Naive B cell (primary cell): ENCODE measurements around the gene TBC1D16. TPM values are rescaled to one million over a fixed set of nuclear protein-coding genes. Genes with fewer than 3 reads are reported as not detected.
"Not testable (repeated sequence)": the region's sequence is repeated elsewhere in the genome, so short reads cannot be mapped to it uniquely, and the experiment has no call there.

Experiments used
- ATAC-seq, 2 donors: fragments of 150-1000 bp; cut with Tn5 transposase; 2 replicates each; pipeline ENCODE4 v1.10.0; 2021; ENCODE audit warnings: low read depth in 2 of 2, mild to moderate bottlenecking in 2 of 2, moderate library complexity in 2 of 2
- DNase-seq: peaks from one replicate; pipeline ENCODE4 v3.0.0; 2022
- H3K27ac Mint-ChIP-seq, 6 donors: one replicate each; pipeline ENCODE4 v1.8.0; 2020 to 2022; ENCODE audit warnings: mild to moderate bottlenecking in 6 of 6, mixed read lengths in 6 of 6, moderate library complexity in 5 of 6, inconsistent platforms in 2 of 6
- H3K27me3 Mint-ChIP-seq, 3 donors: one replicate each; pipeline ENCODE4 v1.8.0; 2021 to 2022; ENCODE audit warnings: mixed read lengths in 3 of 3, mild to moderate bottlenecking in 1 of 3
- H3K36me3 Mint-ChIP-seq, 2 donors: one replicate each; pipeline ENCODE4 v1.8.0; 2020 to 2022; ENCODE audit warnings: mixed read lengths in 2 of 2, inconsistent platforms in 1 of 2, mild to moderate bottlenecking in 1 of 2
- H3K4me1 Mint-ChIP-seq, 3 donors: one replicate each; pipeline ENCODE4 v1.8.0; 2020 to 2022; ENCODE audit warnings: mixed read lengths in 3 of 3, inconsistent platforms in 1 of 3, mild to moderate bottlenecking in 1 of 3, moderate library complexity in 1 of 3
- H3K4me3 Mint-ChIP-seq, 8 donors: one replicate each; pipeline ENCODE4 v1.8.0; 2020 to 2022; ENCODE audit warnings: mild to moderate bottlenecking in 8 of 8, mixed read lengths in 8 of 8, moderate library complexity in 8 of 8, inconsistent platforms in 2 of 8
- H3K9me3 Mint-ChIP-seq, 7 donors: one replicate each; pipeline ENCODE4 v1.8.0; 2020 to 2022; ENCODE audit warnings: mixed read lengths in 7 of 7, mild to moderate bottlenecking in 5 of 7, inconsistent platforms in 2 of 7, moderate library complexity in 1 of 7
- polyA plus RNA-seq, 6 donors: library from polyadenylated mRNA; unstranded; fragments of 300-500 nt; fragmentation: Illumina TruSeq; gene quantifications; one replicate each; pipeline ENCODE4 v1.2.3, GENCODE V29; 2021; ENCODE audit warnings: low read depth in 6 of 6

Gene TBC1D16
- polyA plus RNA-seq, 6 donors from 2014 or later = 0.31 to 2.6 (median 1.4) TPM; not detected in 1

- no peak for ATAC-seq
- DNase-seq = no peak
- Mint-ChIP-seq H3K4me3 (no peak overlapping the region), H3K9me3 (peaks cover 0 to 3% (median 0%) of the 10 kb centered on the region in 7 donors), H3K4me1 (no peaks in the 10 kb centered on the region), H3K27me3 (peaks cover 0 to 9% (median 0%) of the 10 kb centered on the region in 3 donors), H3K36me3 (no peaks in the 10 kb centered on the region), H3K27ac (no peak overlapping the region)
Measured at GRCh38 chr17:80065478-80066170, 30.0 kb upstream of the TBC1D16 start.

GRCh38 chr17:80064696-80065095 lies 29.0 kb upstream of the TBC1D16 start:
- DNase-seq (no peak), ATAC-seq (no peak)
- Mint-ChIP-seq H3K27ac (peak overlapping the region in 1 of 6 donors; percentile 64), H3K4me1 (no peaks in the 10 kb centered on the region), H3K36me3 (no peaks in the 10 kb centered on the region), H3K27me3 (peaks cover 0 to 5% (median 0%) of the 10 kb centered on the region in 3 donors), H3K4me3 (no peak overlapping the region), H3K9me3 (peaks cover 0 to 3% (median 0%) of the 10 kb centered on the region in 7 donors)

- H3K36me3 Mint-ChIP-seq = no peaks in the 10 kb centered on the region
- H3K9me3 Mint-ChIP-seq = peaks cover 0 to 3% (median 0%) of the 10 kb centered on the region in 7 donors
- DNase-seq (no peak), ATAC-seq (no peak)
- peak overlapping the region in 1 of 6 donors; percentile 64 for H3K27ac Mint-ChIP-seq
- peak overlapping the region in 1 of 8 donors; percentile 29 for H3K4me3 Mint-ChIP-seq
- no peaks in the 10 kb centered on the region for H3K27me3 Mint-ChIP-seq
- H3K4me1 Mint-ChIP-seq = no peaks in the 10 kb centered on the region
Measured at GRCh38 chr17:80063830-80064585, 28.3 kb upstream of the TBC1D16 start.

DNA sequence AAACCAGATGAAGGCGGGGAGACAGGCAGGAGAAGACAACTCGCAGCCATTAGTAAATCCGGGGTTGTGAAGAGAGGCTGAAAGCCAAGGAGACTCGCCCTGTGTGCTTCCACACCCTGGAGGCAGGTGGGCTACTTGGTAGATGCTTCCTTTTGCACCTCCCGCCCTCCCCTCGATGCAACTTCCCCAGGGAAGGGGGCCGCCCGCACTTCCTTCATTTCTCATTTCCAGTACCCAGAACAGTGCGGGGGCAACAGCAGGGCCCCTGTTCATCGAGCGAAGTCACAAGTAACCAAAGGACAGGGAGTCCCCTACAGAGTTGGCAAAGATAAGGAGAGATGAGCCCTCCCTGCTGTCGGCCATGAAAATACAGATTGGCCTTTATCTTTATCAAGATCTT lies 25.7 kb upstream of the TBC1D16 start:
- Mint-ChIP-seq H3K4me3 (no peak overlapping the region), H3K27me3 (no peaks in the 10 kb centered on the region), H3K9me3 (peaks cover 0 to 1% (median 0%) of the 10 kb centered on the region in 7 donors), H3K27ac (no peak overlapping the region), H3K36me3 (no peaks in the 10 kb centered on the region), H3K4me1 (no peaks in the 10 kb centered on the region)
- DNase-seq (no peak), ATAC-seq (no peak)

DNA sequence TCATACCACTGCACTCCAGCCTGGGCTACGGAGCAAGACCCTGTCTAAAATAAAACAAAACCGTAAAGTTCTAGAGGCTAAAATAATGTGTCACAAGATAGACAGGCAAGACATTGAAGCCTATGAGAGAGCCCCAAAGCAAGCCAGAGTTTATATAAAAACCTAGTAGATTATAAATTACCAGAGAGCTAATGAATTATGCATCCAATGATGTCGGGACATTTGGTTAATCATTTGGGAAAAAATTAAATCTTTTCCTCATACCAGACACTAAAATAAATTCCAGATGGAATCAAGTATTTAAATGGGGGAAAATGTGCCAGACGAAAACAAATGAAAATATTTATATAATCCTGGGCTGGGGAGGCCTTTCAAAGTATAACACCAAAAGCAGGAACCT lies 25.0 kb upstream of the TBC1D16 start:
- DNase-seq (no peak), ATAC-seq (no peak)
- H3K4me3 Mint-ChIP-seq = no peak overlapping the region

DNA sequence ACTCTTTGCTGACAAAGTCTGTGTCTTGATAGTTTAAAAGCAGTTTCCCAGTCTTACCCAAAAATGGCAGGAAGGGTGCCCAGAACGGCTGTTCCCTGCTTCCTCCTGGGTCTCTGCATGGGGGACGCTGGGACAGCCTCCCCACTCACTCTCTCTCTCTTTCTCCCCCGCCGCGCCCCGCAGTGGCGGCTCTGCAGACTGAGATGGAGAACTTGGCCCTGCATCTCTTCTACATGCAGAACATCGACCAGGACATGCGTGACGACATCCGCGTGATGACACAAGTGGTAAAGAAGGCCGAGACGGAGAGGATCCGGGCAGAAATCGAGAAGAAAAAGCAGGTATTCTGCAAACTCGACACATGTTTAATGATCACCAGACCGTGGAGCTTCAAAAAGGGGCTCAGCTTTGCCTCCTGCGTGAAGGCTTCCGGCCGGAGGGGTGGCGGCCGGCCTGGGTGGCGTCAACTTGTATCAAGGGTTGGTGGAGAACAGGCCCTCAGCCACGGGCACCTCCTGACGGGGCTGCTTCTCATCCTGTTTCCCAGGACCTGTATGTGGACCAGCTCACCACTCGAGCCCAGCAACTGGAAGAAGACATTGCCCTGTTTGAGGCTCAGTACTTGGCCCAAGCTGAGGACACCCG lies 22.8 kb upstream of the TBC1D16 start:
- no peaks in the 10 kb centered on the region for H3K36me3 Mint-ChIP-seq
- no peaks in the 10 kb centered on the region for H3K27me3 Mint-ChIP-seq
- no peak for ATAC-seq
- DNase-seq = no peak
- no peak overlapping the region for H3K27ac Mint-ChIP-seq
- H3K4me1 Mint-ChIP-seq = no peaks in the 10 kb centered on the region
- H3K9me3 Mint-ChIP-seq = peaks cover 0 to 1% (median 0%) of the 10 kb centered on the region in 7 donors
- H3K4me3 Mint-ChIP-seq = no peak overlapping the region

More for the DNA sequence above, 25.0 kb upstream of the TBC1D16 start:
- Mint-ChIP-seq H3K27me3 (no peaks in the 10 kb centered on the region), H3K36me3 (no peaks in the 10 kb centered on the region), H3K9me3 (peaks cover 0 to 1% (median 0%) of the 10 kb centered on the region in 7 donors), H3K4me1 (no peaks in the 10 kb centered on the region), H3K27ac (peak overlapping the region in 1 of 6 donors; percentile 66)

GRCh38 chr17:80055597-80055996 lies 19.9 kb upstream of the TBC1D16 start:
- H3K27me3 Mint-ChIP-seq = peaks cover 0 to 14% (median 4%) of the 10 kb centered on the region in 3 donors

DNA sequence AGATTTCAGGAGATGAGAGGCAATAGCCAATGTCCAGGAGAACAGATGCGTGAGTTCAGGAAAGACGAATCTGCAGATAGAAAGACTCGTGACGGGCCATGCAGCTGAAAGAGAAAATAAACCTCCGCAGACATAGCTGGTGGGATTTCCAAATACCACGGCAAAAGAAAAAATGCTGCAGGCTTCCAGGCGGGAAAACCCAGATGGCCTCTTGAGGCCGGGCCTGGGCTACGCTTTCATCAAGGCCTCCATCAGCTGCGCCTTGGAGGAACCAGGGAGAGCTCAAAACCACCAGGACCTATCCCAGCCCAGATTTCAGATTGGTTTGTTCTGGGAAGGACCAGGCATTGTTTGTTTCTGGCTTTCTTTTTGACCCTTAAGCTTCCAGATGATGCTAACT lies 17.4 kb upstream of the TBC1D16 start:
- H3K4me1 Mint-ChIP-seq = no peaks in the 10 kb centered on the region
- no peaks in the 10 kb centered on the region for H3K36me3 Mint-ChIP-seq

More at GRCh38 chr17:80055597-80055996, 19.9 kb upstream of the TBC1D16 start:
- Mint-ChIP-seq H3K27ac (no peak overlapping the region), H3K9me3 (no peaks in the 10 kb centered on the region), H3K4me1 (no peaks in the 10 kb centered on the region), H3K4me3 (no peak overlapping the region), H3K36me3 (no peaks in the 10 kb centered on the region)
- DNase-seq (no peak), ATAC-seq (no peak)

DNA sequence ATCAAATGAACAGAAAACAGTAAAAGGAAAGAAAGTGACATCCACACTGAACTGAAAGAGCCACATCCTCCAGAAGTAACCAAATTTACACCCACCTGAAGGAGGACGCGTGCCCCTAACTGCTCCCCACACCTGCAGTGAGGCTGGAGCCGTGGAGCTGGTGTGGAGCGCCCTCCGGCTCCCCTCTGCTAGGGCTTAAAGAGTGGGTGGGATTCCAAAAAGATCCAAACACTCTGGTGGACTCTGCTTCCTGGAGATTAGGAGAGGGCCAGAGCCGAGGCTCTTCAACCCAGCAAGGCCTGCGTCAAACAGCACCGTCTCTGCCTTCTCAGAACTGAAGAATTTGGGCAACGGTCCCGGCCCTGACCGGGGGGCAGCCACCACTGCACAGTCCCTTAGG lies 16.0 kb upstream of the TBC1D16 start:
- DNase-seq (no peak), ATAC-seq (no peak)
- Mint-ChIP-seq H3K27ac (no peak overlapping the region), H3K36me3 (no peaks in the 10 kb centered on the region), H3K4me1 (no peaks in the 10 kb centered on the region), H3K4me3 (no peak overlapping the region), H3K27me3 (peaks cover 8 to 22% (median 15%) of the 10 kb centered on the region in 3 donors), H3K9me3 (no peaks in the 10 kb centered on the region)

More for the DNA sequence above, 17.4 kb upstream of the TBC1D16 start:
- ATAC-seq (no peak), DNase-seq (no peak)
- no peak overlapping the region for H3K27ac Mint-ChIP-seq
- H3K27me3 Mint-ChIP-seq = peaks cover 7 to 21% (median 14%) of the 10 kb centered on the region in 3 donors
- no peaks in the 10 kb centered on the region for H3K9me3 Mint-ChIP-seq
- H3K4me3 Mint-ChIP-seq = no peak overlapping the region

GRCh38 chr17:80050706-80051105 lies 15.0 kb upstream of the TBC1D16 start:
- Mint-ChIP-seq H3K9me3 (no peaks in the 10 kb centered on the region), H3K36me3 (no peaks in the 10 kb centered on the region), H3K27me3 (peaks cover 8 to 22% (median 15%) of the 10 kb centered on the region in 3 donors), H3K4me1 (no peaks in the 10 kb centered on the region), H3K4me3 (no peak overlapping the region), H3K27ac (peak overlapping the region in 1 of 6 donors; percentile 11)
- no peak for ATAC-seq
- no peak for DNase-seq

- no peaks in the 10 kb centered on the region for H3K4me1 Mint-ChIP-seq
- no peak overlapping the region for H3K4me3 Mint-ChIP-seq
- ATAC-seq (no peak), DNase-seq (no peak)
- peaks cover 8 to 22% (median 15%) of the 10 kb centered on the region in 3 donors for H3K27me3 Mint-ChIP-seq
- no peaks in the 10 kb centered on the region for H3K36me3 Mint-ChIP-seq
- no peak overlapping the region for H3K27ac Mint-ChIP-seq
- H3K9me3 Mint-ChIP-seq = no peaks in the 10 kb centered on the region
Measured at GRCh38 chr17:80049986-80050385, 14.3 kb upstream of the TBC1D16 start.

DNA sequence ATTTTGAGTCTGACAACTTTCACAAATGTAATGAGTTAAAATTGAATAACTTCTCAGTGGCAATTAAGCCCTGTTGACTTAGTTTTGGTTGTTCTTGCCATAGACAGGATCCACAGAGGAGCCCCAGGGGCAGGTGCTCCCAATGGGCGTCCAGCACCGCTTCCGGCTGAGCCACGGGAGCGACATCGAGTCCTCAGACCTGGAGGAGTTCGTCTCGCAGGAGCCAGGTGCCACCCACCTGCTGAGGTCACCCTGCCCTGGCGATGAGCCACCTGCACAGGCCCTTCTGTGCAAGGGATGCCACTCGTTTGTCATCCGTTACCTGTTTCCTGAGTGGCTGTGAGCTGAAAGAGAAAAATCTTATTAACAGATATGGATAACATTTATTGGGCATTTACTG lies 11.5 kb upstream of the TBC1D16 start:
- DNase-seq = no peak
- H3K27ac Mint-ChIP-seq = no peak overlapping the region
- no peaks in the 10 kb centered on the region for H3K4me1 Mint-ChIP-seq
- H3K36me3 Mint-ChIP-seq = no peaks in the 10 kb centered on the region
- no peaks in the 10 kb centered on the region for H3K9me3 Mint-ChIP-seq
- peaks cover 4 to 15% (median 14%) of the 10 kb centered on the region in 3 donors for H3K27me3 Mint-ChIP-seq
- no peak for ATAC-seq
- no peak overlapping the region for H3K4me3 Mint-ChIP-seq

- peaks cover 4 to 15% (median 13%) of the 10 kb centered on the region in 3 donors for H3K27me3 Mint-ChIP-seq
- H3K36me3 Mint-ChIP-seq, H3K4me3 Mint-ChIP-seq, H3K9me3 Mint-ChIP-seq, ATAC-seq, DNase-seq, H3K27ac Mint-ChIP-seq, H3K4me1 Mint-ChIP-seq: not testable (repeated sequence)
Measured at GRCh38 chr17:80046709-80047108, 11.0 kb upstream of the TBC1D16 start.
